K562 (cell line): ENCODE measurements around the gene HSD3B7. TPM values are rescaled to one million over a fixed set of nuclear protein-coding genes. Genes with fewer than 3 reads are reported as not detected.

Source experiments
- BCOR ChIP-seq: fragments of 450-650 bp; IDR thresholded peaks from 2 replicates; pipeline ENCODE4 v1.6.1; 2016
- BRCA1 ChIP-seq, 2 experiments: fragments of 450-650 bp in 1 of 2; sonication (generic) in 1 of 2; formaldehyde crosslinking in 1 of 2; IDR thresholded peaks; 2 replicates each; pipeline versions ENCODE4 v1.5.0 to v1.6.1; 2017 to 2020; ENCODE audit warnings: mild to moderate bottlenecking in 1 of 2, missing genetic modification reagents in 1 of 2
- CBX2 ChIP-seq: fragments of 200-600 bp; sonication (generic); IDR thresholded peaks from one replicate; pipeline ENCODE4 v1.6.1; 2012; ENCODE audit warnings: mild to moderate bottlenecking, low read length, inconsistent platforms; ENCODE audit not compliant: insufficient read depth, poor library complexity, severe bottlenecking
- CHCHD3 ChIP-seq: fragments of 250-450 bp; sonication (Bioruptor Pico); IDR thresholded peaks from 2 replicates; pipeline ENCODE4 v2.1.2; 2022; ENCODE audit warnings: mild to moderate bottlenecking
- CXXC5 ChIP-seq: fragments of 250-450 bp; sonication (Bioruptor Pico); IDR thresholded peaks from 2 replicates; pipeline ENCODE4 v1.8.0; 2022; ENCODE audit warnings: inconsistent platforms, mild to moderate bottlenecking, moderate library complexity
- EP300 ChIP-seq: IDR thresholded peaks from 2 replicates; pipeline ENCODE4 v1.6.1; 2012; ENCODE audit warnings: low read length, improper control_type of control experiment
- FOXP1 ChIP-seq: sonication (generic); formaldehyde crosslinking; IDR thresholded peaks from 2 replicates; pipeline ENCODE4 v1.8.0; 2022; ENCODE audit warnings: mild to moderate bottlenecking, missing genetic modification reagents
- GATAD2B ChIP-seq: fragments of 450-650 bp; IDR thresholded peaks from 2 replicates; pipeline ENCODE4 v1.6.1; 2017; ENCODE audit warnings: mild to moderate bottlenecking, borderline replicate concordance
- HDGF ChIP-seq: fragments of 450-650 bp; IDR thresholded peaks from 2 replicates; pipeline ENCODE4 v1.6.1; 2016
- HMG20A ChIP-seq: fragments of 450-650 bp; formaldehyde crosslinking; conservative IDR thresholded peaks from 2 replicates; pipeline ENCODE4 v1.4.0; 2020; ENCODE audit warnings: mild to moderate bottlenecking, mixed read lengths
- HNRNPK ChIP-seq: fragments of 200-400 bp; formaldehyde crosslinking; IDR thresholded peaks from one replicate; pipeline ENCODE4 v1.6.1; 2018; ENCODE audit warnings: mild to moderate bottlenecking, low read depth, low read length; ENCODE audit not compliant: poor library complexity, severe bottlenecking
- KDM4B ChIP-seq, 2 experiments: fragments of 450-650 bp in 1 of 2; sonication (generic) in 1 of 2; IDR thresholded peaks; 2 replicates each; pipeline ENCODE4 v1.6.1; 2016 to 2017; ENCODE audit warnings: borderline replicate concordance in 2 of 2, antibody characterized with exemption in 1 of 2, low read depth in 1 of 2, mild to moderate bottlenecking in 1 of 2
- MAFF ChIP-seq: IDR thresholded peaks from 2 replicates; pipeline ENCODE4 v1.6.1; 2012; ENCODE audit warnings: low read length, improper control_type of control experiment
- MTA1 ChIP-seq: fragments of 450-650 bp; IDR thresholded peaks from 2 replicates; pipeline ENCODE4 v1.6.1; 2017; ENCODE audit warnings: borderline replicate concordance
- NFATC3 ChIP-seq: fragments of 450-650 bp; IDR thresholded peaks from 2 replicates; pipeline ENCODE4 v1.6.1; 2017; ENCODE audit warnings: mild to moderate bottlenecking
- OTX1 ChIP-seq: fragments of 450-650 bp; formaldehyde crosslinking; IDR thresholded peaks from 2 replicates; pipeline ENCODE4 v1.4.0; 2022; ENCODE audit warnings: mild to moderate bottlenecking
- PHTF2 ChIP-seq: fragments of 250-450 bp; sonication (Bioruptor Pico); IDR thresholded peaks from 2 replicates; pipeline ENCODE4 v1.5.0; 2021; ENCODE audit warnings: mild to moderate bottlenecking
- TBP ChIP-seq: optimal IDR thresholded peaks from 2 replicates; pipeline ENCODE3; 2011; ENCODE audit warnings: low read depth, low read length, improper control_type of control experiment
- TCF7L2 ChIP-seq: fragments of 150-350 bp; IDR thresholded peaks from 2 replicates; pipeline ENCODE4 v1.6.1; 2016; ENCODE audit warnings: low read depth, mild to moderate bottlenecking, low read length, moderate library complexity
- THAP12 ChIP-seq: fragments of 250-450 bp; sonication (Bioruptor Pico); IDR thresholded peaks from 2 replicates; pipeline ENCODE4 v1.9.0; 2021; ENCODE audit warnings: mild to moderate bottlenecking, inconsistent platforms
- ZBED1 ChIP-seq: IDR thresholded peaks from 2 replicates; pipeline ENCODE4 v1.6.1; 2014
- ZNF184 ChIP-seq: sonication (generic); formaldehyde crosslinking; IDR thresholded peaks from 2 replicates; pipeline ENCODE4 v1.5.0; 2020; ENCODE audit warnings: missing genetic modification reagents
- ZNF512 ChIP-seq: IDR thresholded peaks from 2 replicates; pipeline ENCODE4 v1.6.1; 2016; ENCODE audit warnings: missing genetic modification characterization, missing compliant biosample characterization
- ZNF518B ChIP-seq: fragments of 250-450 bp; sonication (Bioruptor Pico); IDR thresholded peaks from 2 replicates; pipeline ENCODE4 v1.5.0; 2021; ENCODE audit warnings: mild to moderate bottlenecking, moderate library complexity
- polyA plus RNA-seq, 8 experiments: library from polyadenylated mRNA; depleted of rRNA in 4 of 8; stranded (reverse) in 5 of 8; unstranded in 3 of 8; fragments of >200 nt; fragmentation: Nextera tagmentation in 2 of 8; fragmentation: Illumina TruSeq in 1 of 8; extraction: Ambion mirVana in 2 of 8; extraction: Trizol in 1 of 8; gene quantifications; 2 replicates each; pipeline versions ENCODE4 v1.2.1 to v1.2.3, GENCODE V29; 2011 to 2014; ENCODE audit warnings: inconsistent platforms in 1 of 8, missing spikeins in 1 of 8
- total RNA-seq, 7 experiments: library from RNA; depleted of rRNA in 6 of 7; stranded (reverse); fragments of >200 nt in 6 of 7; fragmentation: Illumina TruSeq in 2 of 7; extraction: Trizol in 2 of 7; gene quantifications; 2 replicates each; pipeline versions ENCODE4 v1.2.1 to v1.2.3, GENCODE V29; 2011 to 2021; ENCODE audit warnings: low replicate concordance in 1 of 7

Gene HSD3B7
- total and polyA plus RNA-seq, 9 of the 15 experiments (the other 6 are each of a cell fraction or from before 2014, with no cell fraction given), result 5.4 to 49.1 (median 23.0) TPM

GRCh38 chr16:30984669-30985400, at the start of gene HSD3B7 (continued):
- TF ChIP-seq MTA1, result no peak
- TF ChIP-seq HMG20A (CRISPR knock-in tag), result no peak
- no peak for TF ChIP-seq ZNF518B (CRISPR knock-in tag)
- 0 out of 2 replicates have a peak, but pooled peaks have one; percentile 57 for TF ChIP-seq THAP12 (CRISPR knock-in tag)
- TF ChIP-seq EP300, result peak; percentile 7; the same call in 1 of the 2 replicates
- TF ChIP-seq OTX1 (CRISPR knock-in tag), result no peak; the same call in 1 of the 2 replicates
- no peak for TF ChIP-seq FOXP1 (CRISPR knock-in tag)
- no peak for TF ChIP-seq HNRNPK
- TF ChIP-seq ZBED1, result no peak
- TF ChIP-seq GATAD2B, result no peak
- no peak for TF ChIP-seq ZNF184
- no peak for TF ChIP-seq BCOR
- TF ChIP-seq TBP, result no peak
- TF ChIP-seq CHCHD3 (CRISPR knock-in tag), result no peak
- no peak for TF ChIP-seq ZNF512
- TF ChIP-seq NFATC3, result no peak
- TF ChIP-seq CBX2, result no peak
- no peak for TF ChIP-seq BRCA1 (IDR thresholded peaks at IDR 0.05)
- TF ChIP-seq BRCA1 (CRISPR knock-in tag; IDR thresholded peaks at IDR 0.05), result no peak
- no peak for TF ChIP-seq KDM4B (IDR thresholded peaks at IDR 0.05; ENCODE audit: borderline replicate concordance in 2 of 2, low read depth in 1 of 2)
- no peak for TF ChIP-seq PHTF2 (CRISPR knock-in tag)
- TF ChIP-seq MAFF, result no peak
- no peak; the same call in 1 of the 2 replicates for TF ChIP-seq CXXC5 (CRISPR knock-in tag)
- TF ChIP-seq HDGF, result no peak
- no peak for TF ChIP-seq TCF7L2
